Measurements from ENCODE around the gene PLXNA2.

Gene PLXNA2

DNA sequence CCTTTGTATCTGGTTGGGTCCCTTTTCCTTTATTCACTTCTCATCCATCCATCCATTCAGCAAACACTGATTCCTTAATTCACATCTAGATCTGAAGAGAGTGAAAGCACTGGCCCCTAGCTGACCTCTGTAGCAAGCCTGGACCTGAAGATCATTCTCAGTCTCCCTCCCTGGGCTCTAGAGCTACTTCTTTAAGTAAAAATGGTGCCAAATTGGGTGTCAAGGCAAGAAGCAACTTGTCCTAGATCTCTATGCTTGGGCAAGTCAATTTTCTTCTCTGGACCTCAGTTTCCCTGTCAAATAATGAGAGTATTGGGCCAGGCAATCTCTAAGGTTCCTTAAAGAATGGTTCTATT is 36.1 kb downstream of the PLXNA2 start:
- TF ChIP-seq POLR2AphosphoS5 (IDR thresholded peaks at IDR 0.05; ENCODE audit: low read depth, low read length) = no peak
- no peak for TF ChIP-seq REST (IDR thresholded peaks at IDR 0.05; ENCODE audit: insufficient read depth in 1 of 2, low read depth in 2 of 2, low read length in 2 of 2)
- TF ChIP-seq TAF1 (IDR thresholded peaks at IDR 0.05; ENCODE audit: borderline replicate concordance, insufficient read depth, low read length) = no peak
- TF ChIP-seq SIN3A (IDR thresholded peaks at IDR 0.05; ENCODE audit: borderline replicate concordance, insufficient read depth, low read length) = no peak
- no peak for TF ChIP-seq FOXP2 (optimal IDR thresholded peaks at IDR 0.05; ENCODE audit: borderline replicate concordance, extremely low read depth, extremely low read length, insufficient read depth)

DNA sequence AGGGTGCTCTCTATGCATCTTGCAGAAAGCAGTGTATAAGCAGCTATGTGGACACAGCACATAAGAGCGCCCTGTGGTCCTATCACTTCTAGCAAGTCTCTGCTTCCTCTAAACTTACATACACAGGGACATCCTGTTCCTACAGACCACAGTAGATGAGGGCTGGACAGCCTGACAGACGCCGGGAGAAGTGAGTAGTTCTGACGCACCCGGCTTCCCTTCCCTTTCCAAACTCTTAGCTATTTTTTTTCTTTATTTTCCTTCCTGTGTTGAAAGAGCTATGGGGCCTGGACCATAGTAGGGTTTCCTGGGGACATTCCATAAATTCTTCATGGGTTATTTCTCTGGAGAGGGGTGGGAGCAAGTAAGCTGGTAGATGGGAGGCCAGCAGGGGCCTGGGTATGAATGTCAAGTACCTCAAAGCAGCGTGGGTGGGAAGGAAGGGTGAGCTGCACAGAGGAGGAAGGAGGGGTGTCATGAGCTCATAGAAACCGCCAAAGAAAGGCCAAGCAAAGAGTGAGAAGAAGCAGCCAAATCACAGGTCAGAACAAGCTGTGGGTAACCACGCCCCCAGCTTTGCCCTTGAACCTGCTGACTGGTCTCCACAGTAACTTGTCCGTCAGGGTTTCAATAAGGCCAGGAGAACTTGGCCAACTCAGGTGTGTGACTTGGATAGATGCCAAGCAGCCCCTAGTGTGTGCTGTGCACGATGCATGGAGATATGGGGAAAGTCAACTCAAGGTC is 36.6 kb downstream of the PLXNA2 start:
- TF ChIP-seq SIN3A (IDR thresholded peaks at IDR 0.05; ENCODE audit: borderline replicate concordance, insufficient read depth, low read length) (no peak), POLR2AphosphoS5 (IDR thresholded peaks at IDR 0.05; ENCODE audit: low read depth, low read length) (no peak), REST (IDR thresholded peaks at IDR 0.05; ENCODE audit: insufficient read depth in 1 of 2, low read depth in 2 of 2, low read length in 2 of 2) (no peak), TAF1 (IDR thresholded peaks at IDR 0.05; ENCODE audit: borderline replicate concordance, insufficient read depth, low read length) (no peak), FOXP2 (optimal IDR thresholded peaks at IDR 0.05; ENCODE audit: borderline replicate concordance, extremely low read depth, extremely low read length, insufficient read depth) (no peak)

GRCh38 chr1:208206092-208206698 is 38.0 kb downstream of the PLXNA2 start:
- TF ChIP-seq FOXP2 (optimal IDR thresholded peaks at IDR 0.05; ENCODE audit: borderline replicate concordance, extremely low read depth, extremely low read length, insufficient read depth) (no peak), REST (IDR thresholded peaks at IDR 0.05; ENCODE audit: insufficient read depth in 1 of 2, low read depth in 2 of 2, low read length in 2 of 2) (no peak), TAF1 (IDR thresholded peaks at IDR 0.05; ENCODE audit: borderline replicate concordance, insufficient read depth, low read length) (no peak), SIN3A (IDR thresholded peaks at IDR 0.05; ENCODE audit: borderline replicate concordance, insufficient read depth, low read length) (no peak), POLR2AphosphoS5 (IDR thresholded peaks at IDR 0.05; ENCODE audit: low read depth, low read length) (no peak)

DNA sequence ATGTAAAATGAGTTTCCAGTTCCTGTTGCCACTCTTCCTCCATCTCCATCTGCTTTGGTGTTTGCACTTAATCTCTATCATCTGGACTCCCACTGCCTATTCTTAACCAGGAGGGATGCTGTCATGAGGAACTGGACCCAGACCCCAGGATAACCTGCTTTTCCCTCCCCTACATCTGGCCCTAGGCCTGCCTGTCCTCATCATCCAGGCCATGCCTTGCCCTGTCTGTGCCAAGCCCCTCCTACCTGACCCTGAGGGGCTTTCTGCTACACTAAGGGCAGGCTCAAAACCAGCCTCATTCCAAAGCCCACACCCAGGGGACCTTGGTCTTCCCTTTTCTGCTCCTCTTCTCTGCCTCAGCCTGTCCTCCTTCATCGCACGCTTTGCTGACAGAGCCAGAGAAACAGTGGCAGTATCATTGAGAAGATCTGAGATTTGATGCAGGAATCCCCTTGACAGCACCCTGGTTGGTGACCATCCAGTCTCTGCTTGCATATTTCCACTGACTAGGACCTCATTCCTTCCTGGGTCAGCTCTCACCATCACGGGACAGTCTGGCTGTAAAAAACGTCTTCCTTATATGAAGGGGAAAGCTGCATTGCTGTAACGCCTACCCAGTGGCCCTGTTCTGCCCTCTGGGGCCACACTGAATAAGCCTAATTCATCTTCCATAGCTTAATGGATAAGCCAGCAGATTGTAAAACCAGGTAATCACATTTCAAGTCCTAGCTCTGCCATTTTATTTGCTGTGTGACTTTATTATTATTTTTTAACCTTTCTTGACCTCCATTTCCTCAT is 38.8 kb downstream of the PLXNA2 start:
- TF ChIP-seq SIN3A (IDR thresholded peaks at IDR 0.05; ENCODE audit: borderline replicate concordance, insufficient read depth, low read length) (no peak), FOXP2 (optimal IDR thresholded peaks at IDR 0.05; ENCODE audit: borderline replicate concordance, extremely low read depth, extremely low read length, insufficient read depth) (no peak), POLR2AphosphoS5 (IDR thresholded peaks at IDR 0.05; ENCODE audit: low read depth, low read length) (no peak), REST (IDR thresholded peaks at IDR 0.05; ENCODE audit: insufficient read depth in 1 of 2, low read depth in 2 of 2, low read length in 2 of 2) (no peak), TAF1 (IDR thresholded peaks at IDR 0.05; ENCODE audit: borderline replicate concordance, insufficient read depth, low read length) (no peak)
